Stimulated activated effector memory CD8-positive, alpha-beta T cell treated with anti-CD3 and anti-CD28 coated beads, Interleukin-12 subunit alpha, Interleukin-12 subunit beta, amount 100 ng/mL, for 72 hours (primary cell): ENCODE measurements around the gene TLN1.

Experiments used
- ATAC-seq: fragments of 150-1000 bp; cut with Tn5 transposase; 2 replicates; pipeline ENCODE4 v1.10.0; 2021
- DNase-seq, 2 donors: peaks; one replicate each; pipeline ENCODE4 v3.0.0; 2021 to 2022; ENCODE audit warnings: low spot score in 2 of 2
- H3K27ac Mint-ChIP-seq: one replicate; pipeline ENCODE4 v1.8.0; 2022; ENCODE audit warnings: mild to moderate bottlenecking, mixed read lengths
- H3K36me3 Mint-ChIP-seq: one replicate; pipeline ENCODE4 v1.8.0; 2022; ENCODE audit warnings: mild to moderate bottlenecking, mixed read lengths
- H3K4me1 Mint-ChIP-seq: one replicate; pipeline ENCODE4 v1.8.0; 2022; ENCODE audit warnings: mixed read lengths
- H3K4me3 Mint-ChIP-seq: one replicate; pipeline ENCODE4 v1.8.0; 2022; ENCODE audit warnings: mild to moderate bottlenecking, mixed read lengths
- H3K9me3 Mint-ChIP-seq: one replicate; pipeline ENCODE4 v1.8.0; 2022; ENCODE audit warnings: mixed read lengths

The TLN1 gene

DNA sequence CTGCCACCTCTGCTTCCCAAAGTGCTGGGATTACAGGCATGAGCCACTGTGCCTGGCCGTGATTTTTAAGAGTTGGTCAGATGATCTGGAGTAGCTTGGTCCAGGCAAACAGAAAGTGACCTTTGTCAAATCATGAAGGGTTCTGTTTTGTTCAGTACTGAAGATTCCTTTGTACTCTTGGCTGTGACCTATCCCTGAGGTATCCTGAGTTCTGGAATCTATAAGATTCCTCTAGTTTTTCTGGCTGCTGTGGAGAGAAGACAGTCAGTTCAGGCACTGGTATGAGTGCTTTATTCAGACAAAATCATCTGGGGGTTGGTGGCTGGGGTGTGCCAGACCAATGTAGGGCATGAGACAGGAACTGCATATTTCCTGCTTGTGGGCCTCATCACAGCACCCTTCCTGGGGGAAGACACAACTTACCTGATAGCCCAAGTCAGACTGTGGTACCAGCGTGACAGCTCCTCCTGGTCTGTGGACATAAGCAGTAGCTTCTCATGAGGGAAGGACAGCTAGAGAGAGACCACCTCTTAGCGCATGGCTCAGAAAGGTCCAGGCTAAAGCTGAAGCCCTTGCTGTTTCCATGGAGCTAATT lies 70.1 kb downstream of the TLN1 start:
- peak overlapping the region; percentile 89 for H3K4me3 Mint-ChIP-seq
- peaks cover 76% of the 10 kb centered on the region for H3K4me1 Mint-ChIP-seq
- no peaks in the 10 kb centered on the region for H3K9me3 Mint-ChIP-seq
- ATAC-seq = no peak
- H3K36me3 Mint-ChIP-seq = peaks cover 67% of the 10 kb centered on the region
- peak overlapping the region; percentile 100 for H3K27ac Mint-ChIP-seq
- DNase-seq = no peak

DNA sequence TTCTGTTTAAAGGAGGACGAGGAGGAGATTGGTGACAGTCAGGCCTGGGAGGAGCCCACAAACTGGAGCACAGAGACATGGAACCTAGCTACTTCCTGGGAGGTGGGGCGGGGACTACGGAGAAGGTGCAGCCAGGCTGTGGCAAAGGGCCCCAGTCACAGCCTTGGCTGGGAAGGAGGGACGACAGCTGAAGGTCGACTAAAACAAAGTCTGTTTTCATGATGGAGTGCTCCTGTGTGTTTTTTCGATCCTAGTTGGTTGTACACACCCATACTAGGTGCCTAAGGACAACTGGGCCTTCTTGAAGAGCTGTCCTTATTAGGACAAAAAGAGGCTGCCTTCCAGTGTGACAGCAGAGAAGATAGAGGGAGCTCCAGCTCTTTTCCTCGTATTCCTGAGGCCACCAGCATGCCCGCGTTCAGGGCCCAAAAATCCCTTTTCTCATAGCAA lies 71.0 kb downstream of the TLN1 start:
- Mint-ChIP-seq H3K9me3 (no peaks in the 10 kb centered on the region), H3K27ac (peak overlapping the region; percentile 100), H3K36me3 (peaks cover 76% of the 10 kb centered on the region), H3K4me1 (peaks cover 84% of the 10 kb centered on the region), H3K4me3 (peak overlapping the region; percentile 89)
- ATAC-seq (no peak), DNase-seq (no peak)

GRCh38 chr9:35659340-35659739 lies 72.7 kb downstream of the TLN1 start:
- H3K4me1 Mint-ChIP-seq = peaks cover 77% of the 10 kb centered on the region
- peak overlapping the region; percentile 100 for H3K27ac Mint-ChIP-seq
- no peak for ATAC-seq
- H3K36me3 Mint-ChIP-seq = peaks cover 80% of the 10 kb centered on the region
- no peaks in the 10 kb centered on the region for H3K9me3 Mint-ChIP-seq
- peak overlapping the region; percentile 89 for H3K4me3 Mint-ChIP-seq
- no peak for DNase-seq

- Mint-ChIP-seq H3K9me3 (no peaks in the 10 kb centered on the region), H3K27ac (peak overlapping the region; percentile 100), H3K4me1 (peaks cover 73% of the 10 kb centered on the region), H3K36me3 (peaks cover 76% of the 10 kb centered on the region), H3K4me3 (peak overlapping the region; percentile 89)
- no peak for ATAC-seq
- no peak for DNase-seq
Measured at GRCh38 chr9:35658968-35659220, 73.1 kb downstream of the TLN1 start.

GRCh38 chr9:35658137-35658967 lies 73.6 kb downstream of the TLN1 start, which contains the start of gene CCDC107:
CCDC107 (plus strand) TSS chr9:35658292; CDS start chr9:35658380, 88 bp downstream.
- ATAC-seq (peak; percentile 74), DNase-seq (peak; percentile 88 to 93)
- H3K36me3 Mint-ChIP-seq = peaks cover 71% of the 10 kb centered on the region
- H3K4me1 Mint-ChIP-seq = peaks cover 69% of the 10 kb centered on the region
- H3K27ac Mint-ChIP-seq = peak within 1 kb of the TSS; percentile 100
- no peaks in the 10 kb centered on the region for H3K9me3 Mint-ChIP-seq
- peak within 1 kb of the TSS; percentile 89 for H3K4me3 Mint-ChIP-seq

- Mint-ChIP-seq H3K27ac (peak within 1 kb of the TSS; percentile 100), H3K4me1 (peaks cover 62% of the 10 kb centered on the region), H3K4me3 (peak within 1 kb of the TSS; percentile 89), H3K36me3 (peaks cover 70% of the 10 kb centered on the region), H3K9me3 (no peaks in the 10 kb centered on the region)
- DNase-seq (peak; percentile 74 to 95), ATAC-seq (peak; percentile 94)
Measured at GRCh38 chr9:35657546-35658136, 74.4 kb downstream of the TLN1 start, which contains the start of gene RMRP. RMRP (minus strand) TSS chr9:35658019.

- peak overlapping the region; percentile 89 for H3K4me3 Mint-ChIP-seq
- peak overlapping the region; percentile 100 for H3K27ac Mint-ChIP-seq
- no peaks in the 10 kb centered on the region for H3K9me3 Mint-ChIP-seq
- H3K36me3 Mint-ChIP-seq = peaks cover 64% of the 10 kb centered on the region
- peaks cover 60% of the 10 kb centered on the region for H3K4me1 Mint-ChIP-seq
- DNase-seq (no peak), ATAC-seq (no peak)
Measured at GRCh38 chr9:35656831-35657545, 75.0 kb downstream of the TLN1 start.

GRCh38 chr9:35656348-35656747 lies 75.6 kb downstream of the TLN1 start:
- Mint-ChIP-seq H3K4me3 (peak overlapping the region; percentile 89), H3K4me1 (peaks cover 62% of the 10 kb centered on the region), H3K9me3 (no peaks in the 10 kb centered on the region), H3K27ac (peak overlapping the region; percentile 100), H3K36me3 (peaks cover 57% of the 10 kb centered on the region)
- no peak for DNase-seq
- no peak for ATAC-seq

GRCh38 chr9:35653611-35654010 lies 78.4 kb downstream of the TLN1 start:
- DNase-seq (no peak), ATAC-seq (no peak)
- peaks cover 39% of the 10 kb centered on the region for H3K36me3 Mint-ChIP-seq
- peak overlapping the region; percentile 45 for H3K27ac Mint-ChIP-seq
- no peaks in the 10 kb centered on the region for H3K9me3 Mint-ChIP-seq
- no peak overlapping the region for H3K4me3 Mint-ChIP-seq
- H3K4me1 Mint-ChIP-seq = peaks cover 54% of the 10 kb centered on the region

- ATAC-seq (no peak), DNase-seq (no peak)
- H3K4me3 Mint-ChIP-seq = no peak overlapping the region
- peaks cover 58% of the 10 kb centered on the region for H3K4me1 Mint-ChIP-seq
- H3K27ac Mint-ChIP-seq = no peak overlapping the region
- peaks cover 33% of the 10 kb centered on the region for H3K36me3 Mint-ChIP-seq
- H3K9me3 Mint-ChIP-seq = no peaks in the 10 kb centered on the region
Measured at GRCh38 chr9:35652829-35653209, 79.2 kb downstream of the TLN1 start.

GRCh38 chr9:35651956-35652828 lies 79.8 kb downstream of the TLN1 start:
- Mint-ChIP-seq H3K9me3 (no peaks in the 10 kb centered on the region), H3K27ac (peak overlapping the region; percentile 96)

DNA sequence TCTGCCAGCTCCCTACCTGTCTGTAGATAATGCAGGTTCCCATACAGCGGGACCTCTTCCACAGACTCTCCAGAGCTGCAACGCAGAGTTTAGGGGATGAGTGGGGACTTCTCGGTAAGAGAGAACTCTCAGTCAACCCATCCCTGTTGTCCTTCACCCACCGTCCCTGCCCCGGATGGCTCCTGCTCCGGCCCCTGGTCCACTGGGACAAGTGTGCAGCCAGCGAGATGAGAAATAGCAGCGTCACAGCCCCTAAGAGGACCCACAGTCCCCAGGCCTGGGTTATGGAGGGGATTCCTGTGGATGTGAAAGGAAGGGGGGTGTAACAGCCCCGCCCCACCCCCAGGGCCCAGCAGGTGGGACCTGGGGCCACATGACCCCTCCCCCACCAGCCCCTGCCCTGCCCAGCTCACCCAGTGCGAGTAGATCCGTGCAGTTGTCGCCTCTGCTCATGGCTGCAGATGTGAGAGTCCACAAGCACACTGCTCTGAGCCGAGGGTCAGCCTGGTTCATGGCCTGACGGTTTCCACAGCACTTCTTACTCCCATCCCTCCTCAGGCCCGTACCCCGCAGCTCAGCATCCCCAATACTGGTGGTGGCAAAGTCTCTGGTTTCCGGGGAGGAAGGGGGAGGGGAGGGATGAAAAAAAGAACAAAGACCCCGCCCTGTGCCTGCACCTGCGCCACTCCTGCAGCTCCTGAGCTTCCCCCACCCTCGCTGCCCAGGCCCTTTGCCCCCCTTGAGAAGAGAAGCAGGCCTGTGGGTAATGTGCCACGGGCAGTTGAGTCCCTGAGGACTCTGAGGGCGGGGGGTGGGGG lies 81.4 kb downstream of the TLN1 start, which contains the start of gene SIT1:
Gene SIT1 (minus strand): TSS at position 591 of the 818 bp plus-strand sequence. CDS start 78 bp downstream, at position 513.
- Mint-ChIP-seq H3K27ac (peak within 1 kb of the TSS; percentile 96), H3K9me3 (no peaks in the 10 kb centered on the region), H3K4me1 (peaks cover 51% of the 10 kb centered on the region), H3K36me3 (peaks cover 33% of the 10 kb centered on the region), H3K4me3 (peak within 1 kb of the TSS; percentile 89)
- ATAC-seq (peak; percentile 24), DNase-seq (peak in 1 of 2 donors; percentile 72)

More at GRCh38 chr9:35651956-35652828, 79.8 kb downstream of the TLN1 start:
- peak; percentile 4 for ATAC-seq
- Mint-ChIP-seq H3K4me1 (peaks cover 58% of the 10 kb centered on the region), H3K36me3 (peaks cover 32% of the 10 kb centered on the region), H3K4me3 (peak overlapping the region; percentile 89)
- no peak for DNase-seq

- peak in 1 of 2 donors; percentile 74 for DNase-seq
- Mint-ChIP-seq H3K27ac (peak overlapping the region; percentile 96), H3K36me3 (peaks cover 37% of the 10 kb centered on the region), H3K9me3 (no peaks in the 10 kb centered on the region), H3K4me3 (peak overlapping the region; percentile 89), H3K4me1 (peaks cover 54% of the 10 kb centered on the region)
- ATAC-seq = no peak
Measured at GRCh38 chr9:35649431-35650340, 82.3 kb downstream of the TLN1 start.
